Gastrocnemius medialis (tissue), 4 donors: Measurements from ENCODE around the gene DMRTB1. TPM values are rescaled to one million over a fixed set of nuclear protein-coding genes. Genes with fewer than 3 reads are reported as not detected.

Experiments used
- ATAC-seq, 2 donors: fragments of 150-250 bp; one replicate each; pipeline ENCODE4 v1.9.1; 2016
- DNase-seq, 2 donors: peaks; one replicate each; pipeline ENCODE4 v3.0.0-alpha.2; 2019
- H3K27ac ChIP-seq, 4 donors: fragments of 200-600 bp; sonication (generic); 1 replicate in 1 of 4; 2 replicates in 3 of 4; pipeline ENCODE4 v1.5.1; 2016 to 2018; ENCODE audit warnings: mild to moderate bottlenecking in 2 of 4, moderate library complexity in 1 of 4
- H3K27me3 ChIP-seq, 3 donors: fragments of 200-600 bp; sonication (generic) in 2 of 3; 1 replicate in 1 of 3; 2 replicates in 2 of 3; pipeline versions ENCODE4 v1.5.1 to v1.6.0; 2016 to 2019; ENCODE audit warnings: mild to moderate bottlenecking in 1 of 3, moderate library complexity in 1 of 3
- H3K36me3 ChIP-seq, 2 donors: fragments of 200-600 bp; sonication (generic) in 1 of 2; one replicate each; pipeline ENCODE4 v1.5.1; 2017 to 2018
- H3K4me1 ChIP-seq, 2 donors: fragments of 200-600 bp; sonication (generic) in 1 of 2; one replicate each; pipeline ENCODE4 v1.5.1; 2016 to 2017; ENCODE audit warnings: mild to moderate bottlenecking in 2 of 2
- H3K4me3 ChIP-seq, 4 donors: fragments of 200-600 bp; sonication (generic) in 3 of 4; 1 replicate in 1 of 4; 2 replicates in 3 of 4; pipeline ENCODE4 v1.5.1; 2016 to 2019; ENCODE audit warnings: mild to moderate bottlenecking in 2 of 4
- H3K9me3 ChIP-seq, 3 donors: fragments of 200-600 bp; sonication (generic) in 2 of 3; 1 replicate in 1 of 3; 2 replicates in 2 of 3; pipeline ENCODE4 v1.5.1; 2016 to 2019
- POLR2A ChIP-seq, 2 donors: fragments of 450-650 bp; IDR thresholded peaks; one replicate each; pipeline ENCODE4 v1.6.1; 2017; ENCODE audit warnings: antibody characterized with exemption in 2 of 2, mild to moderate bottlenecking in 2 of 2, moderate library complexity in 2 of 2
- in situ Hi-C, 4 donors: fragments of 200-750 bp; cut with MboI; loops; one replicate each; pipeline versions ENCODE4 v1.15.0 to v1.8.0; 2017; ENCODE audit warnings: low sequenced_read_pairs in 4 of 4
- intact Hi-C: fragments of 100-400 bp; cut with DNase I; formaldehyde crosslinking; loops from one replicate; pipeline ENCODE4 v1.15.1; 2023; ENCODE audit warnings: low total_unique reads
- total RNA-seq, 4 donors: library from RNA; depleted of rRNA; stranded (reverse); fragments of >200 nt; gene quantifications; one replicate each; pipeline versions ENCODE4 v1.1.0 to v1.2.3, GENCODE V29; 2016
- TF ChIP-seq, protein P1 (sequence below), 5 experiments: fragments of 450-650 bp in 3 of 5; fragments of 200-600 bp in 2 of 5; sonication (generic) in 2 of 5; IDR thresholded peaks in 4 of 5; conservative IDR thresholded peaks in 1 of 5; 1 replicate in 4 of 5; 2 replicates in 1 of 5; pipeline ENCODE4 v1.5.1; 2016 to 2019; ENCODE audit warnings: antibody characterized with exemption in 5 of 5, mild to moderate bottlenecking in 3 of 5, moderate library complexity in 3 of 5

The DMRTB1 gene
- total RNA-seq, 4 donors from 2014 or later: not detected

DNA sequence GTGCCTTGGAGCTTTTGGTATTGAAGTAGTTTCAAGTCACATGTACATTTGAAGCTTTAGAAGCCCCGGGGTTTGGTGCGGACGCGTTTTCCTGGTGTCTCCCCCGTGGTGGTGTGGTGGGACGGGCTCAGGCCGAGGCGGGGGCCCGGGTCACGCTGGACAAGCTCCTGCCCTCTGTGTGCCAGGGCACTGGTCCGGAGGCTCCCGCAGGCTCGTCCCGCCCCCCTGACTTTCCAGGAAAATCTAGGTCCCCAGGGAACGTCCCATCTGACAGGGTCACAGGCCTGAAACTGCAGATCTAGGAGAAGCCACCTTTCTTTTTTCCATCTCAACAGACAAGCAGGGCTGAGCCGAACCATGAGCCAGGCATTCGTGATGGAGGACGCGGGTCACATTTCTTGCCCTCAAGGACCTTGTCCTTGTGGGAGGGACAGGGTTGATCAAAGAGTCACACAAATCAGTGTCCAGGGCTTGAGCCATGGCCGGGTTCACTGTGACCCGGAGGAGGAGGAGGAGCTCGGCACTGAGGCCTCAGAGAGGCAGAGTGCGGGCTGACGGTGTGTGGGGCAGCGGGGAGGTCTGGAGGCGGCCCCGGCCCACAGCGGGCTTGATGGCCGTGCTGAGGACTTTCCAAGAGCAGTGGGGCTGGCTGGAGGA is 1.6 kb downstream of the DMRTB1 start:
- H3K27ac ChIP-seq: no peak overlapping the region
- in situ Hi-C loops (no loop called here), intact Hi-C loops (no loop called here)
- peaks cover 0 to 4% (median 2%) of the 10 kb centered on the region in 3 donors for H3K27me3 ChIP-seq
- no peak for TF ChIP-seq POLR2A (IDR thresholded peaks at IDR 0.05)
- TF ChIP-seq, protein P1, sequence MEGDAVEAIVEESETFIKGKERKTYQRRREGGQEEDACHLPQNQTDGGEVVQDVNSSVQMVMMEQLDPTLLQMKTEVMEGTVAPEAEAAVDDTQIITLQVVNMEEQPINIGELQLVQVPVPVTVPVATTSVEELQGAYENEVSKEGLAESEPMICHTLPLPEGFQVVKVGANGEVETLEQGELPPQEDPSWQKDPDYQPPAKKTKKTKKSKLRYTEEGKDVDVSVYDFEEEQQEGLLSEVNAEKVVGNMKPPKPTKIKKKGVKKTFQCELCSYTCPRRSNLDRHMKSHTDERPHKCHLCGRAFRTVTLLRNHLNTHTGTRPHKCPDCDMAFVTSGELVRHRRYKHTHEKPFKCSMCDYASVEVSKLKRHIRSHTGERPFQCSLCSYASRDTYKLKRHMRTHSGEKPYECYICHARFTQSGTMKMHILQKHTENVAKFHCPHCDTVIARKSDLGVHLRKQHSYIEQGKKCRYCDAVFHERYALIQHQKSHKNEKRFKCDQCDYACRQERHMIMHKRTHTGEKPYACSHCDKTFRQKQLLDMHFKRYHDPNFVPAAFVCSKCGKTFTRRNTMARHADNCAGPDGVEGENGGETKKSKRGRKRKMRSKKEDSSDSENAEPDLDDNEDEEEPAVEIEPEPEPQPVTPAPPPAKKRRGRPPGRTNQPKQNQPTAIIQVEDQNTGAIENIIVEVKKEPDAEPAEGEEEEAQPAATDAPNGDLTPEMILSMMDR (IDR thresholded peaks at IDR 0.05 in 4 of 5, conservative IDR thresholded peaks at IDR 0.05 in 1 of 5): no peak
- no peak overlapping the region for H3K4me3 ChIP-seq
- H3K36me3 ChIP-seq: no peaks in the 10 kb centered on the region
- H3K9me3 ChIP-seq: no peaks in the 10 kb centered on the region
- no peak for ATAC-seq
- no peaks in the 10 kb centered on the region for H3K4me1 ChIP-seq
- no peak for DNase-seq

DNA sequence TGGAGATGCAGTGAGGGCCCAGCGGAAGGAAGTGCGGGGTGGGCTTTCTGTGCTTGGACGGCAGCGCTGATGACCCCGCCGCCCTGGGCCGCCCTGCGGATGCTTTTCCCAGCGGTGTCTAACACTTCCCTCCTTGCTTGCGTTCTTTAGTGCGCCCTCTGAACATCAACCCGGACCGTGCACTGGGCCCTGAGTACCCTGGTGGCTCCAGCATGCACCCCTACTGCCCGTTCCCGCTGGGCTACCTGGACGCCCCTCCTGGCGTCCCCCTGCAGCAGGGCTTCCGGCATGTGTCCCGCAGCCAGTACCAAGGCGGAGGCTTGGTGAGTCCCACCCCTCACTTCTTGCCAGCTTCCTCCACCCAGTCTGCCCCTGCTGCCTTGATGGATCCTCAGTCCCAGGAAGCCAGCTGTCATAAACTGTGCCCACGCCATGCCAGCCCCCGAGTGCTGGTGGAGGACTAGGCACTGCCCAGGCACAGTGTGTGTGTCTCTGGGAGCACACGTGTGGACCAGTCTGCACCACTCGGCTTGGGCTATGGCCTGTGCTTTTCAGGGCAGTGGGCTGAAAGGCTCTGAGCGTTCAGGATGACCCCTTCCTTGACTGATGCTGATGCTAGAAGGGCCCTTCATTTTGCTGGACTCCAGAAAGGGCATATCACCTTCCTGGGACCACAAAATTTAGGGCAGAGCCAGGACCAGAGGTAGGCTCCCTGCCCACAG is 2.3 kb downstream of the DMRTB1 start:
- H3K9me3 ChIP-seq: no peaks in the 10 kb centered on the region
- H3K4me3 ChIP-seq: no peak overlapping the region
- in situ Hi-C loops (no loop called here), intact Hi-C loops (no loop called here)
- no peak for ATAC-seq
- H3K36me3 ChIP-seq: no peaks in the 10 kb centered on the region
- no peak for TF ChIP-seq POLR2A (IDR thresholded peaks at IDR 0.05)
- TF ChIP-seq, protein P1 (IDR thresholded peaks at IDR 0.05 in 4 of 5, conservative IDR thresholded peaks at IDR 0.05 in 1 of 5): no peak
- no peaks in the 10 kb centered on the region for H3K27me3 ChIP-seq
- DNase-seq: no peak
- no peaks in the 10 kb centered on the region for H3K4me1 ChIP-seq
- no peak overlapping the region for H3K27ac ChIP-seq

DNA sequence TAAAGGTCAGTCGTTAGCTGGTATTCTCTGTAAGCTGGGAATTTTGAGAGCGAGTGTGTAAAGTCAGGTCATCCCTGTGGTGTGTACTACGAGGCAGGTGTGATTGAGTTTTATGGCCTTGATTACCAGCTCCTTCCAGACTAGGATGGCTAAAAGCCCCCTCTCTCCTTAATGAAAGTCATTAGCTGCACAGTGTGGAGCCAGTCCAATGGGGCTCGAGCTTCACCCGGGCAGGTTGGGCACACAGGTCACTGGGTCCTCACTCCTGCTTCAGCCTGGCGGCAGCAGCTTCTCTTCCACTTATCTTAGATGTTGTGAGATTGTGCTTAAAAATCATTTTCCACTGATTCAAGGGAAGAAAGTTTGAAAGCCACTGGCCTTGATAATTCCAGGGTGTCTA is 3.0 kb downstream of the DMRTB1 start:
- TF ChIP-seq, protein P1 (IDR thresholded peaks at IDR 0.05 in 4 of 5, conservative IDR thresholded peaks at IDR 0.05 in 1 of 5): no peak
- TF ChIP-seq POLR2A (IDR thresholded peaks at IDR 0.05): no peak
- in situ Hi-C loops: no loop called here
- Histone ChIP-seq H3K36me3 (no peaks in the 10 kb centered on the region), H3K4me1 (no peaks in the 10 kb centered on the region), H3K9me3 (no peaks in the 10 kb centered on the region), H3K4me3 (no peak overlapping the region), H3K27me3 (no peaks in the 10 kb centered on the region), H3K27ac (no peak overlapping the region)
- ATAC-seq (no peak), DNase-seq (no peak)
- intact Hi-C loops: no loop called here

DNA sequence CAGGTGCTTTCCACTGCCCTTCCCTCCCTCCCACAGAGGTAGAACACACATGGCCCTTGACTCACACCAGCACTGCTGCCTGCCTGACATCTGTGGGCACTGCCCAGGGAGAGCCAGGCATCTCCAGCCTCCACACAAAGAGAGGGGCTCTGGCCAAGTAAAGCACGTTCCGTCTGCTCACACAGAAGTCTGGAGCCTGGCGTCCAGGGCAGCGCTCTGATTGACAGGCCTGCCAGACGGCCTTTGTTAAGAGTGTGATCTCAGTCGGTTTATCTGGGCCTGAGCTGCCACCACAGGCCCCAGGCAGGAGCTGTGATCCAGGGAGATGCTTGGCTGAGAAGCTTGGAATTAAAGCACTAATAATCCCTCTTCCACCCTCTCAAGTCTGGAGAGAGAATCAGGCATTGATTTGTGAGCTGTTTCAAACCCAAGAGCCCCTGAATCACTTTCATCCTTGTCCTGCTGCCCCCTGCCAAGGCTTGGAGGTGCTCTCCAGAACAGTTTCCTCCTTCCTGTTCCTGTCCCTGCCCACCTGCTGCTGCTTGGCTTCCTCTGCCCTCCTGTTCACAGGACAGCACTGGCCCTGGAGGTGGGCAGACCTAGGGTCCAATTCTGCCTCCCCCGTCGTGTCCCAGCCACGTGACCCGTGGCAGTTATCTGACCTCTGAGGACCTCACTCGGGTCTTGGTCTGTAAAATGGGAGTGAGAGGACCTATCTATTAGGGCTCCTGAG is 3.7 kb downstream of the DMRTB1 start:
- DNase-seq (no peak), ATAC-seq (no peak)
- H3K4me3 ChIP-seq: no peak overlapping the region
- intact Hi-C loops (no loop called here), in situ Hi-C loops (no loop called here)
- no peaks in the 10 kb centered on the region for H3K4me1 ChIP-seq
- H3K36me3 ChIP-seq: no peaks in the 10 kb centered on the region
- TF ChIP-seq POLR2A (IDR thresholded peaks at IDR 0.05): no peak
- TF ChIP-seq, protein P1 (IDR thresholded peaks at IDR 0.05 in 4 of 5, conservative IDR thresholded peaks at IDR 0.05 in 1 of 5): no peak
- no peaks in the 10 kb centered on the region for H3K27me3 ChIP-seq
- no peaks in the 10 kb centered on the region for H3K9me3 ChIP-seq
- no peak overlapping the region for H3K27ac ChIP-seq
